DOHH2 (cell line): Measurements from ENCODE around the gene IER5.

Source experiments
- EZH2phosphoT487 ChIP-seq: fragments of 200-600 bp; sonication (generic); IDR thresholded peaks from 2 replicates; pipeline ENCODE4 v1.6.1; 2017; ENCODE audit warnings: borderline replicate concordance, mild to moderate bottlenecking, antibody characterized with exemption, low read length, moderate library complexity, mixed read lengths
- TF ChIP-seq, protein P1 (sequence below): fragments of 200-600 bp; sonication (generic); IDR thresholded peaks from one replicate; pipeline ENCODE4 v1.5.1; 2014; ENCODE audit warnings: antibody characterized with exemption, mild to moderate bottlenecking, low read depth, low read length; ENCODE audit not compliant: poor library complexity, severe bottlenecking

DNA sequence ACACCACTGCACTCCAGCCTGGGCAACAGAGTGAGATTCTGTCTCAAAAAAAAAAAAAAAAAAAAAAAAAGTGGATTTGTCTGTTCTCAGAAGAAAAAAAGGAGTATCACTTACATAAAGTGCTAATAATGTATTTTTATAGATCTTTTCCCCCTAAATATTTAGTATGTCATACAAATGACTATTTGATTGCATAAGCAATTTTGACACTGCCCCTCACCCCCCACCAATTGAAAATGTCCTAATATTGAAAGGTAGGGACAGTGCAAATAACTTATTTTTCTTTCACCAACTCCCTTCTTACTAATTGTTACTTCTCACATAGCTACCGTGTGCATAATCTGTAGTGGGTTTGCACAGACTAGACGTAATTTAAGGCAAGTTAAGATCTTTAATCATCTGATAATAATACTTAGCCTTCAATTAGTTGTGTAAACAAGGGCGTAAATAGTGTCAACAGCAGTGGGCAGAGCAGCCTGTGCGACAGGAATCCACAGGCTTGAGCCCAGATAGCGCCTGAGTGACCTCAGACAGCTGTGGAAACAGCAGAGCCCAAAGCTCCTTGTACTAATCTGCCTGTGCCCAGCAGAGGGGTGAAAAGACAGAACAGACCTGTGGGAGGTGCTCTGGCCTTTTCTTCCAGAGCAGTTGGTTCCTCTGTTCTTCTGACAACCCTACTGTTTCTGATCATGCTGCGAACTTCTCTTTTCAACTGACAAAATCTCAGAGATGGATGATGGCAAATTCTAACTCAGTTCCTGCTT lies 4.5 kb upstream of the IER5 start:
- TF ChIP-seq, protein P1, sequence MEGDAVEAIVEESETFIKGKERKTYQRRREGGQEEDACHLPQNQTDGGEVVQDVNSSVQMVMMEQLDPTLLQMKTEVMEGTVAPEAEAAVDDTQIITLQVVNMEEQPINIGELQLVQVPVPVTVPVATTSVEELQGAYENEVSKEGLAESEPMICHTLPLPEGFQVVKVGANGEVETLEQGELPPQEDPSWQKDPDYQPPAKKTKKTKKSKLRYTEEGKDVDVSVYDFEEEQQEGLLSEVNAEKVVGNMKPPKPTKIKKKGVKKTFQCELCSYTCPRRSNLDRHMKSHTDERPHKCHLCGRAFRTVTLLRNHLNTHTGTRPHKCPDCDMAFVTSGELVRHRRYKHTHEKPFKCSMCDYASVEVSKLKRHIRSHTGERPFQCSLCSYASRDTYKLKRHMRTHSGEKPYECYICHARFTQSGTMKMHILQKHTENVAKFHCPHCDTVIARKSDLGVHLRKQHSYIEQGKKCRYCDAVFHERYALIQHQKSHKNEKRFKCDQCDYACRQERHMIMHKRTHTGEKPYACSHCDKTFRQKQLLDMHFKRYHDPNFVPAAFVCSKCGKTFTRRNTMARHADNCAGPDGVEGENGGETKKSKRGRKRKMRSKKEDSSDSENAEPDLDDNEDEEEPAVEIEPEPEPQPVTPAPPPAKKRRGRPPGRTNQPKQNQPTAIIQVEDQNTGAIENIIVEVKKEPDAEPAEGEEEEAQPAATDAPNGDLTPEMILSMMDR = peak; percentile 70
- TF ChIP-seq EZH2phosphoT487 = no peak
